Smooth muscle cell (in vitro differentiated cells): ENCODE results near the gene TMEM61. TPM values are rescaled to one million over a fixed set of nuclear protein-coding genes. Genes with fewer than 3 reads are reported as not detected.

Experiments
- DNase-seq: peaks from one replicate; lab custom pipeline; 2025; ENCODE audit not compliant: unreplicated experiment; lab: John Stamatoyannopoulos, UW
- H2AFZ ChIP-seq: fragments of 200-600 bp; sonication (generic); 2 replicates; pipeline ENCODE4 v1.6.0; 2016; ENCODE audit warnings: antibody characterized with exemption, low read depth, mild to moderate bottlenecking
- H3F3A ChIP-seq: fragments of 200-600 bp; sonication (generic); 2 replicates; pipeline ENCODE4 v1.6.0; 2017; ENCODE audit warnings: antibody characterized with exemption, low read depth
- H3K27ac ChIP-seq: fragments of 200-600 bp; sonication (generic); 2 replicates; pipeline ENCODE4 v1.5.1; 2016; ENCODE audit warnings: low read depth, mild to moderate bottlenecking
- H3K27me3 ChIP-seq: fragments of 200-600 bp; sonication (generic); 2 replicates; pipeline ENCODE4 v1.6.1; 2016; ENCODE audit warnings: low read depth, mild to moderate bottlenecking
- H3K36me3 ChIP-seq: fragments of 200-600 bp; sonication (generic); 2 replicates; pipeline ENCODE4 v1.5.1; 2016; ENCODE audit warnings: low read depth
- H3K4me1 ChIP-seq: fragments of 200-600 bp; sonication (generic); 2 replicates; pipeline ENCODE4 v1.5.1; 2016; ENCODE audit warnings: low read depth
- H3K4me2 ChIP-seq: fragments of 200-600 bp; sonication (generic); 2 replicates; pipeline ENCODE4 v1.6.0; 2016; ENCODE audit warnings: mild to moderate bottlenecking
- H3K4me3 ChIP-seq: fragments of 200-600 bp; sonication (generic); 2 replicates; pipeline ENCODE4 v1.5.1; 2016; ENCODE audit warnings: mild to moderate bottlenecking
- H3K79me2 ChIP-seq: fragments of 200-600 bp; sonication (generic); 2 replicates; pipeline ENCODE4 v1.6.0; 2016; ENCODE audit warnings: low read depth, mild to moderate bottlenecking
- H3K9ac ChIP-seq: fragments of 200-600 bp; sonication (generic); 2 replicates; pipeline ENCODE4 v1.6.0; 2016; ENCODE audit warnings: low read depth
- H3K9me3 ChIP-seq: fragments of 200-600 bp; sonication (generic); replicated peaks from 2 replicates; pipeline ENCODE4 v1.5.1; 2016; ENCODE audit warnings: low read depth
- H4K20me1 ChIP-seq: fragments of 200-600 bp; sonication (generic); 2 replicates; pipeline ENCODE4 v1.6.0; 2016; ENCODE audit warnings: low read depth
- WGBS: methylation state at CpG from one replicate; pipeline ENCODE4 v1.1.7; 2016; ENCODE audit warnings: low lambda C conversion rate; 5-methylcytosine and 5-hydroxymethylcytosine counted together
- polyA plus RNA-seq: library from polyadenylated mRNA; unstranded; fragments of >200 nt; fragmentation: Nextera tagmentation; extraction: Ambion mirVana; gene quantifications from 2 replicates; pipeline ENCODE4 v1.2.1, GENCODE V29; 2016
- total RNA-seq: library from RNA; depleted of rRNA; stranded (reverse); fragments of >200 nt; gene quantifications from 2 replicates; pipeline ENCODE4 v1.2.3, GENCODE V29; 2014
- TF ChIP-seq, protein P1 (sequence below): fragments of 200-600 bp; sonication (generic); IDR thresholded peaks from 2 replicates; pipeline ENCODE4 v1.5.1; 2017; ENCODE audit warnings: borderline replicate concordance, mild to moderate bottlenecking, antibody characterized with exemption; ENCODE audit not compliant: insufficient read depth, poor library complexity, severe bottlenecking

TMEM61 gene
- total and polyA plus RNA-seq, 2 experiments from 2014 or later = 0.13 to 0.86 TPM

GRCh38 chr1:54997711-54997986, 17.2 kb downstream of the TMEM61 start:
- Histone ChIP-seq H3K9me3 (no peaks in the 10 kb centered on the region), H3K27me3 (peaks cover 55% of the 10 kb centered on the region), H3K4me3 (no peak overlapping the region), H3F3A (no peaks in the 10 kb centered on the region), H3K9ac (no peak overlapping the region), H3K79me2 (no peaks in the 10 kb centered on the region), H3K4me1 (no peaks in the 10 kb centered on the region), H3K27ac (no peak overlapping the region), H2AFZ (no peak overlapping the region), H3K36me3 (no peaks in the 10 kb centered on the region), H4K20me1 (no peaks in the 10 kb centered on the region), H3K4me2 (no peak overlapping the region)
- TF ChIP-seq, protein P1, sequence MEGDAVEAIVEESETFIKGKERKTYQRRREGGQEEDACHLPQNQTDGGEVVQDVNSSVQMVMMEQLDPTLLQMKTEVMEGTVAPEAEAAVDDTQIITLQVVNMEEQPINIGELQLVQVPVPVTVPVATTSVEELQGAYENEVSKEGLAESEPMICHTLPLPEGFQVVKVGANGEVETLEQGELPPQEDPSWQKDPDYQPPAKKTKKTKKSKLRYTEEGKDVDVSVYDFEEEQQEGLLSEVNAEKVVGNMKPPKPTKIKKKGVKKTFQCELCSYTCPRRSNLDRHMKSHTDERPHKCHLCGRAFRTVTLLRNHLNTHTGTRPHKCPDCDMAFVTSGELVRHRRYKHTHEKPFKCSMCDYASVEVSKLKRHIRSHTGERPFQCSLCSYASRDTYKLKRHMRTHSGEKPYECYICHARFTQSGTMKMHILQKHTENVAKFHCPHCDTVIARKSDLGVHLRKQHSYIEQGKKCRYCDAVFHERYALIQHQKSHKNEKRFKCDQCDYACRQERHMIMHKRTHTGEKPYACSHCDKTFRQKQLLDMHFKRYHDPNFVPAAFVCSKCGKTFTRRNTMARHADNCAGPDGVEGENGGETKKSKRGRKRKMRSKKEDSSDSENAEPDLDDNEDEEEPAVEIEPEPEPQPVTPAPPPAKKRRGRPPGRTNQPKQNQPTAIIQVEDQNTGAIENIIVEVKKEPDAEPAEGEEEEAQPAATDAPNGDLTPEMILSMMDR = no peak
- WGBS = 61% methylated on average over 6 of the region's 6 CpGs
- DNase-seq = no peak

- 94% methylated on average over 6 of the region's 6 CpGs for WGBS
Observed at GRCh38 chr1:54998100-54998499, 17.7 kb downstream of the TMEM61 start.

DNA sequence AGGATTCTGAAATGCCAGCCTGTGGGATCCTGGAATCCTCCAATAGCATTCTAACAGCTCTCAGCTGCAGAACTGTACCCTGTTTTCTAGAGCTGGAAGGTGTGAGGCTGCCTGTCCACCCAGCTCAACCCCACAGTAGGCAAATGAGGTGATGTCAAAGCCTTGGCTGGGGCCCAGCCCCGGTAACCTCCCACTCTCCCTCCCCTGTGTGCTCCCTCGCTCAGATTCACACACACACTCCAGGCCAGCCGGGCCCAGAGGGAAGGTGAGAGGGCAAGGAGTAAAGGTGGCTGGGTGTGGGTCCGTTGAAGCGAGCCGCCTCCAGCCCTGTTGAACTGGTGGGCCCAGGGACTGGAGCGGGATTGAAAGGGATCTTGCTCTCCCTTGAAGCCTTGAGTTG, 18.2 kb downstream of the TMEM61 start, which contains the start of gene BSND:
Gene BSND, plus strand, starts transcription at position 257 of the 400 bp plus-strand sequence. CDS start 254 bp downstream, outside the sequence.
- Histone ChIP-seq H3K27me3 (peaks cover 56% of the 10 kb centered on the region), H3K9ac (no peak within 1 kb of the TSS)

More at GRCh38 chr1:54998100-54998499, 17.7 kb downstream of the TMEM61 start:
- Histone ChIP-seq H3K9me3 (no peaks in the 10 kb centered on the region), H3K9ac (no peak overlapping the region), H3K4me2 (no peak overlapping the region), H2AFZ (no peak overlapping the region), H3K27me3 (peaks cover 56% of the 10 kb centered on the region), H3K27ac (no peak overlapping the region), H3K79me2 (no peaks in the 10 kb centered on the region), H3F3A (no peaks in the 10 kb centered on the region), H3K36me3 (no peaks in the 10 kb centered on the region), H3K4me1 (no peaks in the 10 kb centered on the region), H3K4me3 (no peak overlapping the region), H4K20me1 (no peaks in the 10 kb centered on the region)
- no peak for DNase-seq
- TF ChIP-seq, protein P1 = no peak

More for the DNA sequence above, 18.2 kb downstream of the TMEM61 start, which contains the start of gene BSND:
- H3K4me2 ChIP-seq = no peak within 1 kb of the TSS
- no peak within 1 kb of the TSS for H3K4me3 ChIP-seq
- H3K79me2 ChIP-seq = no peaks in the 10 kb centered on the region
- TF ChIP-seq, protein P1 = no peak
- no peaks in the 10 kb centered on the region for H3F3A ChIP-seq
- H3K27ac ChIP-seq = no peak within 1 kb of the TSS
- no peaks in the 10 kb centered on the region for H4K20me1 ChIP-seq
- H3K36me3 ChIP-seq = no peaks in the 10 kb centered on the region
- H3K4me1 ChIP-seq = no peaks in the 10 kb centered on the region
- H2AFZ ChIP-seq = no peak within 1 kb of the TSS
- H3K9me3 ChIP-seq = no peaks in the 10 kb centered on the region
- no peak for DNase-seq
- WGBS = 78% methylated on average over 7 of the region's 7 CpGs
